Psoas muscle (tissue), 8 donors: Measurements from ENCODE around the gene PLXDC2. TPM values are rescaled to one million over a fixed set of nuclear protein-coding genes. Genes with fewer than 3 reads are reported as not detected.

Experiments used
- ATAC-seq, 4 donors: fragments of 200-7000 bp; cut with Tn5 transposase; one replicate each; pipeline ENCODE4 v1.9.1; 2020; ENCODE audit warnings: moderate library complexity in 3 of 4, mild to moderate bottlenecking in 2 of 4
- DNase-seq, 2 donors: peaks; one replicate each; pipeline ENCODE4 v3.0.0-alpha.2; 2020
- H3K27ac ChIP-seq: fragments of 200-600 bp; one replicate; pipeline ENCODE4 v1.8.0; 2022
- H3K27me3 ChIP-seq, 3 donors: fragments of 200-600 bp in 1 of 3; one replicate each; pipeline versions ENCODE4 v1.6.1 to v1.8.0; 2013 to 2022; ENCODE audit warnings: low read length in 2 of 3, mild to moderate bottlenecking in 2 of 3, moderate library complexity in 1 of 3; ENCODE audit not compliant: insufficient read depth in 3 of 3
- H3K36me3 ChIP-seq, 2 donors: fragments of 200-600 bp in 1 of 2; one replicate each; pipeline versions ENCODE4 v1.6.1 to v1.8.0; 2013 to 2022; ENCODE audit warnings: low read depth in 1 of 2, mild to moderate bottlenecking in 1 of 2, moderate library complexity in 1 of 2; ENCODE audit not compliant: insufficient read depth in 1 of 2
- H3K4me1 ChIP-seq: fragments of 200-600 bp; one replicate; pipeline ENCODE4 v1.8.0; 2022
- H3K4me3 ChIP-seq: fragments of 200-600 bp; one replicate; pipeline ENCODE4 v1.8.0; 2022; ENCODE audit warnings: mild to moderate bottlenecking
- H3K9me3 ChIP-seq: fragments of 200-600 bp; one replicate; pipeline ENCODE4 v1.8.0; 2022
- WGBS, 3 donors: extraction: QIAGEN DNeasy Blood & Tissue Kit; methylation state at CpG; one replicate each; pipeline versions ENCODE4 v1.1.6 to v1.1.7; 2013; 5-methylcytosine and 5-hydroxymethylcytosine counted together
- intact Hi-C, 2 donors: fragments of 100-400 bp; cut with DNase I; formaldehyde crosslinking; loops; one replicate each; pipeline versions ENCODE4 v1.11.0 to v1.14.2; 2022
- polyA plus RNA-seq, 3 donors: library from polyadenylated mRNA; stranded (reverse); fragments of 200-250 nt; gene quantifications; one replicate each; pipeline ENCODE4 v1.2.3, GENCODE V29; 2013
- total RNA-seq, 4 donors: library from RNA; stranded (reverse); fragmentation: NEBNext Ultra II Directional in 2 of 4; extraction: Animal tissue kit (Norgen Biotek cat#: 25700) in 2 of 4; gene quantifications; one replicate each; pipeline versions ENCODE4 v1.2.1 to v1.2.4, GENCODE V29; 2021 to 2023
- TF ChIP-seq, protein P1 (sequence below): fragments of 200-600 bp; IDR thresholded peaks from one replicate; pipeline ENCODE4 v1.8.0; 2022; ENCODE audit warnings: antibody characterized with exemption
- donor health status: healthy with polysubstance abuse.
- donor health status: DM: no; HTN: no; CAD: no; lungs with moderate emphysema.
- donor health status: Bipolar disorder and iron deficiency.
- donor health status: healthy.
- donor health status: DM: yes; HTN: yes; CAD: no.
- donor health status: DM: no; HTN: no; CAD: no.
- donor health status: DM: no; HTN: no; CAD: no.
- donor health status: DM: yes; HTN: yes; CAD: no.

PLXDC2 gene
- total and polyA plus RNA-seq, 7 donors: 2.3 to 21.4 (median 9.2) TPM

- no peaks in the 10 kb centered on the region for H3K27me3 ChIP-seq
- intact Hi-C loops: no loop called here
- peaks cover 0 to 23% of the 10 kb centered on the region in 2 donors for H3K36me3 ChIP-seq
- no peak overlapping the region for H3K4me3 ChIP-seq
- ATAC-seq: no peak
- no peaks in the 10 kb centered on the region for H3K4me1 ChIP-seq
- H3K27ac ChIP-seq: no peak overlapping the region
- no peak for DNase-seq
- TF ChIP-seq, protein P1, sequence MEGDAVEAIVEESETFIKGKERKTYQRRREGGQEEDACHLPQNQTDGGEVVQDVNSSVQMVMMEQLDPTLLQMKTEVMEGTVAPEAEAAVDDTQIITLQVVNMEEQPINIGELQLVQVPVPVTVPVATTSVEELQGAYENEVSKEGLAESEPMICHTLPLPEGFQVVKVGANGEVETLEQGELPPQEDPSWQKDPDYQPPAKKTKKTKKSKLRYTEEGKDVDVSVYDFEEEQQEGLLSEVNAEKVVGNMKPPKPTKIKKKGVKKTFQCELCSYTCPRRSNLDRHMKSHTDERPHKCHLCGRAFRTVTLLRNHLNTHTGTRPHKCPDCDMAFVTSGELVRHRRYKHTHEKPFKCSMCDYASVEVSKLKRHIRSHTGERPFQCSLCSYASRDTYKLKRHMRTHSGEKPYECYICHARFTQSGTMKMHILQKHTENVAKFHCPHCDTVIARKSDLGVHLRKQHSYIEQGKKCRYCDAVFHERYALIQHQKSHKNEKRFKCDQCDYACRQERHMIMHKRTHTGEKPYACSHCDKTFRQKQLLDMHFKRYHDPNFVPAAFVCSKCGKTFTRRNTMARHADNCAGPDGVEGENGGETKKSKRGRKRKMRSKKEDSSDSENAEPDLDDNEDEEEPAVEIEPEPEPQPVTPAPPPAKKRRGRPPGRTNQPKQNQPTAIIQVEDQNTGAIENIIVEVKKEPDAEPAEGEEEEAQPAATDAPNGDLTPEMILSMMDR: no peak
- no peaks in the 10 kb centered on the region for H3K9me3 ChIP-seq
- WGBS, 3 donors: 78 to 89% (median 83%) methylated on average over 3 of the region's 3 CpGs
Measured at GRCh38 chr10:20215547-20216152, 399.4 kb downstream of the PLXDC2 start.

- Histone ChIP-seq H3K4me3 (no peak overlapping the region), H3K4me1 (no peaks in the 10 kb centered on the region), H3K27me3 (no peaks in the 10 kb centered on the region), H3K9me3 (no peaks in the 10 kb centered on the region), H3K27ac (no peak overlapping the region), H3K36me3 (peaks cover 0 to 17% of the 10 kb centered on the region in 2 donors)
- intact Hi-C loops: loop anchor here in 1 of 2 donors (10.0 kb wide), 1 partner anchor 1797 kb away; no protein-coding TSS in a partner anchor
- TF ChIP-seq, protein P1: no peak
- WGBS, 3 donors: 19 to 32% (median 24%) methylated on average over 1 of the region's 1 CpG
- no peak for DNase-seq
- ATAC-seq: no peak
Measured at GRCh38 chr10:20221356-20221755, 405.1 kb downstream of the PLXDC2 start.

DNA sequence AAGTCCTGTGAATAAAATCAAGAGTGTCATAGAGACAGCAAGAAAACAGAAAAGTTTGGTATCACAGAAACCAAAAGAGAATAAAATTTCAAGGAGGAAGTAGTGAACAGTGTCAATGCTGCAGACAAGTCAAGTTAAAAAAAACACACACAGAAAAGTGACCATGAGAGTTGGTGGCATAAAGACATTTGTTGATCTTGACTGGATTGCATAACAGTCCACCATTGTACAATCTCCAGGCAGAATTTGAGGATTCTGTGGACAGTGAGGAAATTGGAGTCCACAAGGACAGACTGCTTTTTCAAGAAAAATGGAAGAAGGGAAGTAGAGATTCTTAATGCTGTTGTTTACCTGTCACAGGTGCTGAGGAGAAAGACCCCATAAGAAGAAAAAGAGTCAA lies 412.5 kb downstream of the PLXDC2 start:
- H3K27me3 ChIP-seq: no peaks in the 10 kb centered on the region
- ATAC-seq: no peak
- H3K9me3 ChIP-seq: no peaks in the 10 kb centered on the region
- intact Hi-C loops: loop anchor here in 1 of 2 donors (10.0 kb wide), 1 partner anchor 1804 kb away; no protein-coding TSS in a partner anchor
- DNase-seq: no peak
- TF ChIP-seq, protein P1: no peak
- H3K36me3 ChIP-seq: no peaks in the 10 kb centered on the region
- no peak overlapping the region for H3K27ac ChIP-seq
- H3K4me1 ChIP-seq: no peaks in the 10 kb centered on the region
- no peak overlapping the region for H3K4me3 ChIP-seq

GRCh38 chr10:20232079-20232705 lies 416.0 kb downstream of the PLXDC2 start:
- H3K4me3 ChIP-seq: no peak overlapping the region
- WGBS, 3 donors: 86 to 95% (median 88%) methylated on average over 2 of the region's 2 CpGs
- ATAC-seq (no peak), DNase-seq (no peak)
- H3K27me3 ChIP-seq: no peaks in the 10 kb centered on the region
- H3K27ac ChIP-seq: no peak overlapping the region
- TF ChIP-seq, protein P1: no peak
- H3K36me3 ChIP-seq: no peaks in the 10 kb centered on the region
- no peaks in the 10 kb centered on the region for H3K4me1 ChIP-seq
- no peaks in the 10 kb centered on the region for H3K9me3 ChIP-seq
- intact Hi-C loops: no loop called here

GRCh38 chr10:20233423-20233822 lies 417.2 kb downstream of the PLXDC2 start:
- H3K27ac ChIP-seq: no peak overlapping the region
- no peak overlapping the region for H3K4me3 ChIP-seq
- H3K9me3 ChIP-seq: no peaks in the 10 kb centered on the region
- H3K36me3 ChIP-seq: no peaks in the 10 kb centered on the region
- H3K27me3 ChIP-seq: no peaks in the 10 kb centered on the region
- no peaks in the 10 kb centered on the region for H3K4me1 ChIP-seq
- DNase-seq (no peak), ATAC-seq (no peak)
- intact Hi-C loops: no loop called here
- TF ChIP-seq, protein P1: no peak
